IMR-90 (cell line): ENCODE data around the gene NMRAL1. TPM values are rescaled to one million over a fixed set of nuclear protein-coding genes. Genes with fewer than 3 reads are reported as not detected.

ENCODE experiments used
- ATAC-seq: fragments of 200-7000 bp; cut with Tn5 transposase; 2 replicates; pipeline ENCODE4 v1.9.1; 2020; ENCODE audit warnings: low read depth, mild to moderate bottlenecking, moderate library complexity
- BruUV-seq: library from RNA; stranded (reverse); fragments of 400-500 nt; replicated peaks from 2 replicates; lab custom pipeline; 2021; lab: Mats Ljungman, UMichigan
- CTCF ChIA-PET: fragments of 300-600 bp; formaldehyde crosslinking; extraction: SDS; loops from one replicate; lab custom pipeline; 2021; ENCODE audit warnings: antibody characterized with exemption; lab: Yijun Ruan, JAX
- POLR2A ChIA-PET: fragments of 300-600 bp; sonication (Branson Sonifier 250); formaldehyde crosslinking; loops from one replicate; lab custom pipeline; 2022; ENCODE audit warnings: antibody characterized with exemption; ENCODE audit not compliant: unreplicated experiment; lab: Charles Lee
- DNase-seq: peaks from one replicate; pipeline ENCODE4 v3.0.0; 2013
- H2AFZ ChIP-seq: replicated peaks from 2 replicates; pipeline ENCODE3; 2013; ENCODE audit warnings: low read length, mild to moderate bottlenecking; ENCODE audit not compliant: poor library complexity
- H2AK5ac ChIP-seq: 2 replicates; pipeline ENCODE4 v1.6.1; 2013; ENCODE audit warnings: low read depth, low read length, inconsistent platforms
- H2AK9ac ChIP-seq: replicated peaks from 2 replicates; pipeline ENCODE3; 2013; ENCODE audit warnings: mild to moderate bottlenecking, low read depth, low read length, moderate library complexity; ENCODE audit not compliant: poor library complexity
- H2BK120ac ChIP-seq: 2 replicates; pipeline ENCODE4 v1.6.1; 2013; ENCODE audit warnings: low read depth, low read length, inconsistent platforms
- H2BK15ac ChIP-seq: 3 replicates; pipeline ENCODE4 v1.6.1; 2013; ENCODE audit warnings: low read depth, low read length, inconsistent platforms
- H2BK20ac ChIP-seq: 2 replicates; pipeline ENCODE4 v1.6.1; 2013; ENCODE audit warnings: low read depth, mild to moderate bottlenecking, inconsistent platforms, low read length, moderate library complexity
- H2BK5ac ChIP-seq: 2 replicates; pipeline ENCODE4 v1.6.1; 2013; ENCODE audit warnings: mild to moderate bottlenecking, low read depth, low read length, inconsistent platforms; ENCODE audit not compliant: poor library complexity, severe bottlenecking
- H3K14ac ChIP-seq: replicated peaks from 2 replicates; pipeline ENCODE4 v1.6.1; 2013; ENCODE audit warnings: low read depth, low read length, inconsistent platforms
- H3K18ac ChIP-seq: 2 replicates; pipeline ENCODE4 v1.6.1; 2013; ENCODE audit warnings: low read depth, low read length, control low read depth
- H3K23ac ChIP-seq: 2 replicates; pipeline ENCODE4 v1.6.1; 2013; ENCODE audit warnings: low read depth, low read length, inconsistent platforms
- H3K27ac ChIP-seq: 2 replicates; pipeline ENCODE4 v1.5.1; 2013; ENCODE audit warnings: mild to moderate bottlenecking, control low read depth, low read length; ENCODE audit not compliant: insufficient read depth
- H3K27me3 ChIP-seq: 2 replicates; pipeline ENCODE4 v1.6.1; 2013; ENCODE audit warnings: low read length; ENCODE audit not compliant: control insufficient read depth, insufficient read depth
- H3K36me3 ChIP-seq: 2 replicates; pipeline ENCODE4 v1.6.1; 2013; ENCODE audit warnings: low read length, mixed read lengths; ENCODE audit not compliant: control insufficient read depth, insufficient read depth
- H3K4ac ChIP-seq: 2 replicates; pipeline ENCODE4 v1.6.1; 2013; ENCODE audit warnings: low read depth, low read length, inconsistent platforms
- H3K4me1 ChIP-seq: 2 replicates; pipeline ENCODE4 v1.6.1; 2013; ENCODE audit warnings: low read length, mixed read lengths; ENCODE audit not compliant: control insufficient read depth, insufficient read depth
- H3K4me2 ChIP-seq: 2 replicates; pipeline ENCODE4 v1.6.1; 2013; ENCODE audit warnings: low read depth, mild to moderate bottlenecking, control low read depth, low read length, moderate library complexity
- H3K4me3 ChIP-seq: 2 replicates; pipeline ENCODE4 v1.5.1; 2013; ENCODE audit warnings: low read depth, mild to moderate bottlenecking, control low read depth, low read length, moderate library complexity; ENCODE audit not compliant: insufficient read depth
- H3K56ac ChIP-seq: 2 replicates; pipeline ENCODE4 v1.6.1; 2013; ENCODE audit warnings: low read length, inconsistent platforms; ENCODE audit not compliant: insufficient read depth; ENCODE audit errors: extremely low read depth
- H3K79me1 ChIP-seq, 2 experiments: 2 replicates each; pipeline ENCODE4 v1.6.1; 2013; ENCODE audit warnings: low read length in 2 of 2, inconsistent platforms in 1 of 2, low read depth in 1 of 2
- H3K9ac ChIP-seq: 2 replicates; pipeline ENCODE4 v1.6.1; 2013; ENCODE audit warnings: low read depth, low read length, control low read depth
- H3K9me1 ChIP-seq: 2 replicates; pipeline ENCODE4 v1.6.1; 2013; ENCODE audit warnings: low read length, inconsistent platforms; ENCODE audit not compliant: insufficient read depth
- H3K9me3 ChIP-seq: 2 replicates; pipeline ENCODE4 v1.6.1; 2013; ENCODE audit warnings: low read length; ENCODE audit not compliant: control insufficient read depth, insufficient read depth
- H4K20me1 ChIP-seq: 2 replicates; pipeline ENCODE4 v1.6.1; 2013; ENCODE audit warnings: low read length, inconsistent platforms; ENCODE audit not compliant: insufficient read depth
- H4K5ac ChIP-seq: 2 replicates; pipeline ENCODE4 v1.6.1; 2013; ENCODE audit warnings: mild to moderate bottlenecking, low read depth, low read length, control low read depth
- H4K8ac ChIP-seq, 2 experiments: 2 replicates each; pipeline ENCODE4 v1.6.1; 2013; ENCODE audit warnings: low read depth in 2 of 2, low read length in 2 of 2, control low read depth in 1 of 2, inconsistent platforms in 1 of 2
- H4K91ac ChIP-seq: 2 replicates; pipeline ENCODE4 v1.6.1; 2013; ENCODE audit warnings: low read depth, low read length, inconsistent platforms; ENCODE audit not compliant: insufficient read depth
- BHLHE40 ChIP-seq: fragments of 150-350 bp; IDR thresholded peaks from 2 replicates; pipeline ENCODE4 v1.6.1; 2016; ENCODE audit warnings: mild to moderate bottlenecking, low read depth, low read length
- CEBPB ChIP-seq: IDR thresholded peaks from 2 replicates; pipeline ENCODE4 v1.6.1; 2012; ENCODE audit warnings: low read depth, low read length, improper control_type of control experiment
- CHD1 ChIP-seq: IDR thresholded peaks from 2 replicates; pipeline ENCODE4 v1.6.1; 2012; ENCODE audit warnings: low read depth, low read length, improper control_type of control experiment
- FOS ChIP-seq: fragments of 150-350 bp; IDR thresholded peaks from 2 replicates; pipeline ENCODE4 v1.6.1; 2016; ENCODE audit warnings: low read depth, low read length
- MAFK ChIP-seq: IDR thresholded peaks from 2 replicates; pipeline ENCODE4 v1.6.1; 2012; ENCODE audit warnings: low read depth, low read length, improper control_type of control experiment
- MAZ ChIP-seq: IDR thresholded peaks from 2 replicates; pipeline ENCODE4 v1.6.1; 2012; ENCODE audit warnings: low read depth, mild to moderate bottlenecking, low read length, improper control_type of control experiment, moderate library complexity, borderline replicate concordance
- MXI1 ChIP-seq: IDR thresholded peaks from 2 replicates; pipeline ENCODE4 v1.6.1; 2012; ENCODE audit warnings: low read depth, mild to moderate bottlenecking, low read length, moderate library complexity, borderline replicate concordance
- NFE2L2 ChIP-seq: fragments of 150-350 bp; IDR thresholded peaks from 2 replicates; pipeline ENCODE4 v1.6.1; 2016; ENCODE audit warnings: low read depth, mild to moderate bottlenecking, low read length
- POLR2A ChIP-seq: IDR thresholded peaks from 2 replicates; pipeline ENCODE4 v1.6.1; 2012; ENCODE audit warnings: mild to moderate bottlenecking, low read depth, low read length
- RAD21 ChIP-seq: IDR thresholded peaks from 2 replicates; pipeline ENCODE4 v1.6.1; 2012; ENCODE audit warnings: low read length, improper control_type of control experiment
- RCOR1 ChIP-seq: IDR thresholded peaks from 2 replicates; pipeline ENCODE4 v1.6.1; 2012; ENCODE audit warnings: mild to moderate bottlenecking, low read length, improper control_type of control experiment; ENCODE audit not compliant: insufficient replicate concordance
- RFX5 ChIP-seq: IDR thresholded peaks from 2 replicates; pipeline ENCODE4 v1.8.0; 2012; ENCODE audit warnings: low read depth, mild to moderate bottlenecking, low read length, moderate library complexity
- SMC3 ChIP-seq: fragments of 150-350 bp; IDR thresholded peaks from 2 replicates; pipeline ENCODE4 v1.6.1; 2016; ENCODE audit warnings: low read depth, mild to moderate bottlenecking, antibody characterized with exemption, low read length, moderate library complexity
- WGBS, 2 experiments: methylation state at CpG; one replicate each; pipeline versions ENCODE4 v1.1.5 to v1.1.7; 2013; ENCODE audit warnings: missing lambda C conversion rate in 2 of 2; ENCODE audit not compliant: insufficient read length in 1 of 2; ENCODE audit errors: extremely low coverage in 2 of 2; 5-methylcytosine and 5-hydroxymethylcytosine counted together
- dilution Hi-C: fragments of 300-500 bp; cut with HindIII; formaldehyde crosslinking; loops from one replicate; pipeline ENCODE4 v1.14.3; 2018; ENCODE audit warnings: low sequenced_read_pairs; ENCODE audit not compliant: unreplicated experiment
- in situ Hi-C: fragments of 300-500 bp; cut with MboI; formaldehyde crosslinking; loops from 3 replicates; pipeline ENCODE4 v1.14.3; 2019; ENCODE audit warnings: low sequenced_read_pairs, inconsistent platforms, mixed read lengths
- intact Hi-C: fragments of 100-400 bp; cut with micrococcal nuclease; formaldehyde crosslinking; loops from 2 replicates; pipeline ENCODE4 v1.10.0; 2022
- polyA plus RNA-seq, 3 experiments: library from polyadenylated mRNA; depleted of rRNA; stranded (reverse); fragments of >200 nt; gene quantifications; 2 replicates each; pipeline ENCODE4 v1.2.3, GENCODE V29; 2012; ENCODE audit warnings: low replicate concordance in 1 of 3
- total RNA-seq: library from RNA; depleted of rRNA; stranded (reverse); fragments of >200 nt; gene quantifications from 2 replicates; pipeline ENCODE4 v1.2.3, GENCODE V29; 2012
- TF ChIP-seq, protein P1 (sequence below): fragments of 150-350 bp; IDR thresholded peaks from 2 replicates; pipeline ENCODE4 v1.6.1; 2017; ENCODE audit warnings: mild to moderate bottlenecking, antibody characterized with exemption, low read length, low read depth
- TF ChIP-seq, protein P2 (sequence below): fragments of 150-350 bp; IDR thresholded peaks from 2 replicates; pipeline ENCODE4 v1.6.1; 2016; ENCODE audit warnings: low read depth, mild to moderate bottlenecking, low read length, moderate library complexity, borderline replicate concordance
- TF ChIP-seq, protein P3 (sequence below): conservative IDR thresholded peaks from 2 replicates; pipeline ENCODE4 v1.5.1; 2012; ENCODE audit warnings: mild to moderate bottlenecking, low read depth, low read length, improper control_type of control experiment

Gene NMRAL1
- total and polyA plus RNA-seq, 2 of the 4 experiments (the other 2 are of a cell fraction): 48.6 to 67.6 TPM

DNA sequence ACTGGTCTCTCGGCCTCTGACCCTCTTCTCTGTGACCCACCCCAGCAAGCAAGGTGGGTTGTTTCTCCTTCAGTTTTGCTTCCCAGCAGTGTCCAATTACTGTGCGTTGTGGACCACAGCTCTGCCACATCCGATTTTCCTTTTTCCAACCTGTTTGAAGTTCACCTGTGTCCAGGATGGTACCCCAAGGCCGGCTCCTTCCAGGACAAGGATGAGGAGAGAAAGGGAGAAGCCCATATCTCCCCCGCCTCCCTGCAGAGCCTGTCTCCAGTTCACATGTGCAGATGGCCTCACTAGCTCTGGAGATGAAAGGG, 13.5 kb downstream of the NMRAL1 start:
- H2AK5ac ChIP-seq: no peak overlapping the region
- no peak overlapping the region for H2AFZ ChIP-seq
- 100% methylated on average over 2 of the region's 5 CpGs; no CpG with 5 or more reads in 1 of the 2 experiments for WGBS, 2 experiments
- H3K27me3 ChIP-seq: no peaks in the 10 kb centered on the region
- no peak overlapping the region for H3K56ac ChIP-seq
- H4K20me1 ChIP-seq: peaks cover 6% of the 10 kb centered on the region
- no peak overlapping the region for H2BK120ac ChIP-seq
- TF ChIP-seq NFE2L2 (no peak), POLR2A (no peak), MXI1 (no peak), CHD1 (no peak), RCOR1 (no peak), FOS (no peak), MAFK (no peak), MAZ (no peak), RFX5 (no peak), RAD21 (no peak), CEBPB (no peak), SMC3 (no peak), BHLHE40 (no peak)
- TF ChIP-seq, protein P1, sequence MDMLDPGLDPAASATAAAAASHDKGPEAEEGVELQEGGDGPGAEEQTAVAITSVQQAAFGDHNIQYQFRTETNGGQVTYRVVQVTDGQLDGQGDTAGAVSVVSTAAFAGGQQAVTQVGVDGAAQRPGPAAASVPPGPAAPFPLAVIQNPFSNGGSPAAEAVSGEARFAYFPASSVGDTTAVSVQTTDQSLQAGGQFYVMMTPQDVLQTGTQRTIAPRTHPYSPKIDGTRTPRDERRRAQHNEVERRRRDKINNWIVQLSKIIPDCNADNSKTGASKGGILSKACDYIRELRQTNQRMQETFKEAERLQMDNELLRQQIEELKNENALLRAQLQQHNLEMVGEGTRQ: no peak
- TF ChIP-seq, protein P2, sequence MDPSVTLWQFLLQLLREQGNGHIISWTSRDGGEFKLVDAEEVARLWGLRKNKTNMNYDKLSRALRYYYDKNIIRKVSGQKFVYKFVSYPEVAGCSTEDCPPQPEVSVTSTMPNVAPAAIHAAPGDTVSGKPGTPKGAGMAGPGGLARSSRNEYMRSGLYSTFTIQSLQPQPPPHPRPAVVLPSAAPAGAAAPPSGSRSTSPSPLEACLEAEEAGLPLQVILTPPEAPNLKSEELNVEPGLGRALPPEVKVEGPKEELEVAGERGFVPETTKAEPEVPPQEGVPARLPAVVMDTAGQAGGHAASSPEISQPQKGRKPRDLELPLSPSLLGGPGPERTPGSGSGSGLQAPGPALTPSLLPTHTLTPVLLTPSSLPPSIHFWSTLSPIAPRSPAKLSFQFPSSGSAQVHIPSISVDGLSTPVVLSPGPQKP: no peak
- TF ChIP-seq, protein P3, sequence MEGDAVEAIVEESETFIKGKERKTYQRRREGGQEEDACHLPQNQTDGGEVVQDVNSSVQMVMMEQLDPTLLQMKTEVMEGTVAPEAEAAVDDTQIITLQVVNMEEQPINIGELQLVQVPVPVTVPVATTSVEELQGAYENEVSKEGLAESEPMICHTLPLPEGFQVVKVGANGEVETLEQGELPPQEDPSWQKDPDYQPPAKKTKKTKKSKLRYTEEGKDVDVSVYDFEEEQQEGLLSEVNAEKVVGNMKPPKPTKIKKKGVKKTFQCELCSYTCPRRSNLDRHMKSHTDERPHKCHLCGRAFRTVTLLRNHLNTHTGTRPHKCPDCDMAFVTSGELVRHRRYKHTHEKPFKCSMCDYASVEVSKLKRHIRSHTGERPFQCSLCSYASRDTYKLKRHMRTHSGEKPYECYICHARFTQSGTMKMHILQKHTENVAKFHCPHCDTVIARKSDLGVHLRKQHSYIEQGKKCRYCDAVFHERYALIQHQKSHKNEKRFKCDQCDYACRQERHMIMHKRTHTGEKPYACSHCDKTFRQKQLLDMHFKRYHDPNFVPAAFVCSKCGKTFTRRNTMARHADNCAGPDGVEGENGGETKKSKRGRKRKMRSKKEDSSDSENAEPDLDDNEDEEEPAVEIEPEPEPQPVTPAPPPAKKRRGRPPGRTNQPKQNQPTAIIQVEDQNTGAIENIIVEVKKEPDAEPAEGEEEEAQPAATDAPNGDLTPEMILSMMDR: no peak
- H2BK5ac ChIP-seq: no peak overlapping the region
- no peak overlapping the region for H4K5ac ChIP-seq
- H2AK9ac ChIP-seq: no peak overlapping the region
- H3K36me3 ChIP-seq: peaks cover 37% of the 10 kb centered on the region
- ChIA-PET CTCF (interaction anchor here (0.6 kb wide), 2 partner anchors 137 to 445 kb away, joined by 3 to 5 read pairs; no protein-coding TSS in a partner anchor), POLR2A (interaction anchor here (0.5 kb wide), 1 partner anchor 88 kb away, joined by 4 read pairs; no protein-coding TSS in a partner anchor)
- no peak overlapping the region for H3K4ac ChIP-seq
- in situ Hi-C loops (no loop called here), dilution Hi-C loops (no loop called here), intact Hi-C loops (no loop called here)
- H2BK20ac ChIP-seq: no peak overlapping the region
- no peak overlapping the region for H2BK15ac ChIP-seq
- no peak overlapping the region for H3K23ac ChIP-seq
- peaks cover 0 to 27% of the 10 kb centered on the region in 2 experiments; a peak in 1 of 4 replicates for H3K79me1 ChIP-seq
- H3K4me3 ChIP-seq: no peak overlapping the region
- no peak for DNase-seq
- no peak overlapping the region for H4K8ac ChIP-seq
- H3K9me1 ChIP-seq: peaks cover 11% of the 10 kb centered on the region
- no peaks in the 10 kb centered on the region for H3K9me3 ChIP-seq
- H4K91ac ChIP-seq: no peak overlapping the region
- BruUV-seq: no TSS peak
- no peak overlapping the region for H3K4me2 ChIP-seq
- H3K4me1 ChIP-seq: peaks cover 19% of the 10 kb centered on the region
- H3K18ac ChIP-seq: no peak overlapping the region
- H3K14ac ChIP-seq: no peak overlapping the region
- ATAC-seq: no peak
- no peak overlapping the region for H3K27ac ChIP-seq
- H3K9ac ChIP-seq: no peak overlapping the region
